Measurements from ENCODE around the gene AGRN. TPM values are rescaled to one million over a fixed set of nuclear protein-coding genes. Genes with fewer than 3 reads are reported as not detected.
A peak's percentile ranks its signal among the peaks of the same experiment; 100 is the strongest.

Gene AGRN
- total RNA-seq, 2 donors from 2014 or later, result 87.7 to 92.4 TPM

- H3K27ac ChIP-seq, result no peak overlapping the region
- no peak overlapping the region for H3K4me3 ChIP-seq
- H3K27me3 ChIP-seq (replicated peaks; ENCODE audit: insufficient read depth), result no peaks in the 10 kb centered on the region
- no peaks in the 10 kb centered on the region for H3K36me3 ChIP-seq
- peaks cover 5% of the 10 kb centered on the region for H3K4me1 ChIP-seq (replicated peaks)
- no peak for DNase-seq (ENCODE audit: low spot score)
- WGBS, result 86% methylated on average over 22 of the region's 22 CpGs
- intact Hi-C loops (cut with DNase I), result no loop called here
- no peak for TF ChIP-seq CTCF (IDR thresholded peaks at IDR 0.05)
- TF ChIP-seq POLR2AphosphoS5 (IDR thresholded peaks at IDR 0.05), result no peak
- no peak for TF ChIP-seq POLR2A (IDR thresholded peaks at IDR 0.05)
- H3K9me3 ChIP-seq, result no peaks in the 10 kb centered on the region
Measured at GRCh38 chr1:1003618-1004419, 16.1 kb upstream of the AGRN start.

- 86% methylated on average over 7 of the region's 7 CpGs for WGBS
- TF ChIP-seq POLR2A (IDR thresholded peaks at IDR 0.05), result no peak
- TF ChIP-seq CTCF (IDR thresholded peaks at IDR 0.05), result no peak
- TF ChIP-seq POLR2AphosphoS5 (IDR thresholded peaks at IDR 0.05), result no peak
- H3K36me3 ChIP-seq, result no peaks in the 10 kb centered on the region
- H3K27me3 ChIP-seq (replicated peaks; ENCODE audit: insufficient read depth), result no peaks in the 10 kb centered on the region
- no peak overlapping the region for H3K27ac ChIP-seq
- peaks cover 5% of the 10 kb centered on the region for H3K4me1 ChIP-seq (replicated peaks)
- H3K4me3 ChIP-seq, result no peak overlapping the region
- intact Hi-C loops (cut with DNase I), result no loop called here
- no peak for DNase-seq (ENCODE audit: low spot score)
- no peaks in the 10 kb centered on the region for H3K9me3 ChIP-seq
Measured at GRCh38 chr1:1004420-1004779, 15.5 kb upstream of the AGRN start.

- H3K27ac ChIP-seq, result peak overlapping the region in 1 of 2 donors; percentile 26
- intact Hi-C loops (cut with DNase I), result no loop called here
Measured at GRCh38 chr1:1004780-1005697, 14.9 kb upstream of the AGRN start.

GRCh38 chr1:1005774-1006304 is 14.1 kb upstream of the AGRN start:
- no peak for DNase-seq (ENCODE audit: low spot score)
- Histone ChIP-seq H3K9me3 (no peaks in the 10 kb centered on the region), H3K27me3 (replicated peaks; ENCODE audit: insufficient read depth) (no peaks in the 10 kb centered on the region), H3K4me3 (no peak overlapping the region), H3K27ac (no peak overlapping the region), H3K4me1 (replicated peaks) (peaks cover 5% of the 10 kb centered on the region), H3K36me3 (no peaks in the 10 kb centered on the region)
- intact Hi-C loops (cut with DNase I), result no loop called here
- TF ChIP-seq CTCF (IDR thresholded peaks at IDR 0.05), result no peak
- TF ChIP-seq POLR2AphosphoS5 (IDR thresholded peaks at IDR 0.05), result no peak
- TF ChIP-seq POLR2A (IDR thresholded peaks at IDR 0.05), result no peak
- WGBS, result 58% methylated on average over 22 of the region's 23 CpGs

More at GRCh38 chr1:1004780-1005697, 14.9 kb upstream of the AGRN start:
- no peak overlapping the region for H3K4me3 ChIP-seq
- no peak for DNase-seq (ENCODE audit: low spot score)
- peak; percentile 15 for TF ChIP-seq POLR2AphosphoS5 (IDR thresholded peaks at IDR 0.05)
- no peak for TF ChIP-seq CTCF (IDR thresholded peaks at IDR 0.05)
- H3K4me1 ChIP-seq (replicated peaks), result peaks cover 5% of the 10 kb centered on the region
- no peaks in the 10 kb centered on the region for H3K36me3 ChIP-seq
- H3K9me3 ChIP-seq, result no peaks in the 10 kb centered on the region
- WGBS, result 38% methylated on average over 20 of the region's 21 CpGs
- no peaks in the 10 kb centered on the region for H3K27me3 ChIP-seq (replicated peaks; ENCODE audit: insufficient read depth)
